SK-N-SH treated with all-trans-retinoic acid at 6 μM for 48 hours (cell line): ENCODE results near the gene CDK6.
A peak's percentile ranks its signal among the peaks of the same experiment; 100 is the strongest.

Experiments
- BACH2 ChIP-seq: fragments of 250-450 bp; sonication (Bioruptor Pico); IDR thresholded peaks from 2 replicates; pipeline ENCODE4 v1.9.0; 2021; ENCODE audit warnings: mild to moderate bottlenecking, borderline replicate concordance
- CSRNP3 ChIP-seq: fragments of 250-450 bp; sonication (Bioruptor Pico); IDR thresholded peaks from 2 replicates; pipeline ENCODE4 v1.5.1; 2021; ENCODE audit warnings: mild to moderate bottlenecking, moderate library complexity
- ESRRG ChIP-seq: fragments of 250-450 bp; sonication (Bioruptor Pico); IDR thresholded peaks from 2 replicates; pipeline ENCODE4 v1.6.1; 2021; ENCODE audit warnings: mild to moderate bottlenecking
- ISL1 ChIP-seq: fragments of 250-450 bp; sonication (Bioruptor Pico); IDR thresholded peaks from 2 replicates; pipeline ENCODE4 v2.1.2; 2022; ENCODE audit warnings: mild to moderate bottlenecking, moderate library complexity
- PATZ1 ChIP-seq: fragments of 250-450 bp; sonication (Bioruptor Pico); IDR thresholded peaks from 2 replicates; pipeline ENCODE4 v1.8.0; 2020; ENCODE audit warnings: mild to moderate bottlenecking, moderate library complexity, borderline replicate concordance
- PPARA ChIP-seq: fragments of 250-450 bp; sonication (Bioruptor Pico); IDR thresholded peaks from 2 replicates; pipeline ENCODE4 v1.5.0; 2020; ENCODE audit warnings: mild to moderate bottlenecking, borderline replicate concordance
- TOX ChIP-seq: fragments of 250-450 bp; sonication (Bioruptor Pico); IDR thresholded peaks from 2 replicates; pipeline ENCODE4 v1.8.0; 2021; ENCODE audit warnings: mild to moderate bottlenecking, moderate library complexity, borderline replicate concordance
- ZC3H10 ChIP-seq: fragments of 250-450 bp; sonication (Bioruptor Pico); IDR thresholded peaks from 2 replicates; pipeline ENCODE4 v1.5.1; 2021; ENCODE audit warnings: mild to moderate bottlenecking, moderate library complexity
- ZFP3 ChIP-seq: fragments of 250-450 bp; sonication (Bioruptor Pico); IDR thresholded peaks from 2 replicates; pipeline ENCODE4 v1.5.0; 2020; ENCODE audit warnings: mild to moderate bottlenecking, moderate library complexity
- ZFP30 ChIP-seq: fragments of 450-650 bp; formaldehyde crosslinking; IDR thresholded peaks from 2 replicates; pipeline ENCODE4 v1.5.0; 2022; ENCODE audit warnings: mild to moderate bottlenecking, moderate library complexity
- ZNF565 ChIP-seq: fragments of 450-650 bp; formaldehyde crosslinking; conservative IDR thresholded peaks from 2 replicates; pipeline ENCODE4 v1.5.0; 2020; ENCODE audit warnings: low read depth, mild to moderate bottlenecking, moderate library complexity
- ZNF70 ChIP-seq: fragments of 450-650 bp; formaldehyde crosslinking; IDR thresholded peaks from 2 replicates; pipeline ENCODE4 v1.5.0; 2020; ENCODE audit warnings: mild to moderate bottlenecking, moderate library complexity
- ZNF8 ChIP-seq: fragments of 450-650 bp; formaldehyde crosslinking; IDR thresholded peaks from 2 replicates; pipeline ENCODE4 v1.5.0; 2020; ENCODE audit warnings: mild to moderate bottlenecking, moderate library complexity

- TF ChIP-seq ESRRG (no peak), PATZ1 (CRISPR knock-in tag) (peak; percentile 41; the same call in 1 of the 2 replicates), ZFP30 (CRISPR knock-in tag) (no peak), ISL1 (CRISPR knock-in tag) (peak; percentile 92), ZNF8 (no peak), ZC3H10 (CRISPR knock-in tag) (0 out of 2 replicates have a peak, but pooled peaks have one; percentile 26), PPARA (no peak), ZFP3 (CRISPR knock-in tag) (0 out of 2 replicates have a peak, but pooled peaks have one; percentile 64), ZNF70 (CRISPR knock-in tag) (no peak), BACH2 (CRISPR knock-in tag) (no peak), CSRNP3 (CRISPR knock-in tag) (no peak), ZNF565 (no peak), TOX (CRISPR knock-in tag) (no peak)
Observed at GRCh38 chr7:92874567-92874966, 38.2 kb upstream of the CDK6 start.
